ENCODE measurements around the gene COASY.

DNA sequence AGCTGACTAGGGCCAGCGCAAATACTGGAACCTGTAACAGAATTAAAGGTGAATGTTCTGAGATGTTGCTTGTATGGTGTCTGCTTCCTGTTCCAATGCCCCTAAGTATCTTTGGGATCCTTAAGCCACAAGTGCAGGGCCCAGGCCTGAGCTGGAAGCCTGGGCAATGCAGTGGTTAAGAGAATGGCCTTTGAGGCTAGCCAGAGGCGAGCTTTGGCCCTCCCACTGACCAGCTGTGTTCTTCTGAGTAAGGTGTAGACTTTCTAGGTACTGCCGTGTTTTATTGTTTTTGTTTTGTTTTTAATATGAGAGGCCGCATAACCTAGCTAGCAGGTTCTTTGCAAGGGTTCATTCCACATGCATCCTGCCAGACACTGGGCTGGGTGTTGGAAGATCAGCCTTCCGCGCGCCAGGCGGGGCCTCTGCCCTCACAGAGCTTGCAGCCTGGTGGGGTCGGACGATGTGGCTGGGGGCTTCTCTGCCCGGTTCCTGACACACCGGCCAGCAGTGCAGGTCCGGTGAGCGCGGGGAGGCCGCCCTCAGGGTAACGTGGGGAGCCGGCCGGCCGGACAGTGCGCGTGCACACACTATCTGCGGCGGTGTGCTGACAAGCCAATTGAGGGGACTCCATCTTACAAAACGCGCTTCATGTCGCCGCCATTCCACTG lies 4.4 kb downstream of the COASY start:
- TF ChIP-seq POLR2A (IDR thresholded peaks at IDR 0.05) (no peak), CTCF (IDR thresholded peaks at IDR 0.05) (no peak)
